ENCODE data around the gene CD93. TPM values are rescaled to one million over a fixed set of nuclear protein-coding genes. Genes with fewer than 3 reads are reported as not detected.

Gene CD93
- total and polyA plus RNA-seq, 11 donors = 9.2 to 110 (median 45.7) TPM

DNA sequence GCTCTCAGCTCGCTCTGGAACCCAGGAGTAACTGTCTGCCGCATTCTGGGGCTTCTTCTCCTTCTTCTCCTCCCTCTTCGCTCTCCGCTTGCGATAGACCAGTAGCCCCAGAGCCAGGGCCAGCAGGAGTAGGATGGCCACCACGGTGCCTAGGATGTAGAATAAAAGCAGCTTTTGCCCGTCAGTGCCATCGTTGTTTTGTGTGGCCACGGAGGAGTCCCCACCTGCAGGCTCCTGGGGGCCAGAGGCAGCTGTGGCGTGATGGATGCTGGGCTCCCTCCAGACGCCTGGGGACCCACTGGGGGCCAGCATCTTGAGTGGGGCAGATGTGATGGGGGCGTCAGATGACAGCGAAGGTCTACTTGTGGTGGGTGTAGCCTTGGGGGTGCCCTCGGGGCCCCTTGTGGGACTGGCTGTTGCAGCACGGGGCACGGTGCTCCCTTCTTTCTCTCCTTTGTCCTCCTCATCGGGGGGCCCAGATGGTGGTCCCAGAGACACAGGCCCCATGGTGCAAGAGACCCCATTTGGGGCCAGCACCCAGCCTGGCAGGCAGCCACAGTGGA lies 1.8 kb downstream of the CD93 start:
- Histone ChIP-seq H3K4me3 (peak overlapping the region; percentile 27 to 70 (median 60)), H3K9me3 (no peaks in the 10 kb centered on the region), H3K4me1 (peaks cover 0 to 71% (median 33%) of the 10 kb centered on the region in 12 donors), H3K27ac (peak overlapping the region; percentile 81 to 99 (median 97)), H3K36me3 (peaks cover 0 to 14% (median 0%) of the 10 kb centered on the region in 9 donors), H3K27me3 (no peaks in the 10 kb centered on the region)
- 61 to 77% (median 67%) methylated on average over 13 to 17 of the region's 17 CpGs for WGBS, 4 donors
- DNase-seq = no peak
- TF ChIP-seq, protein P1, sequence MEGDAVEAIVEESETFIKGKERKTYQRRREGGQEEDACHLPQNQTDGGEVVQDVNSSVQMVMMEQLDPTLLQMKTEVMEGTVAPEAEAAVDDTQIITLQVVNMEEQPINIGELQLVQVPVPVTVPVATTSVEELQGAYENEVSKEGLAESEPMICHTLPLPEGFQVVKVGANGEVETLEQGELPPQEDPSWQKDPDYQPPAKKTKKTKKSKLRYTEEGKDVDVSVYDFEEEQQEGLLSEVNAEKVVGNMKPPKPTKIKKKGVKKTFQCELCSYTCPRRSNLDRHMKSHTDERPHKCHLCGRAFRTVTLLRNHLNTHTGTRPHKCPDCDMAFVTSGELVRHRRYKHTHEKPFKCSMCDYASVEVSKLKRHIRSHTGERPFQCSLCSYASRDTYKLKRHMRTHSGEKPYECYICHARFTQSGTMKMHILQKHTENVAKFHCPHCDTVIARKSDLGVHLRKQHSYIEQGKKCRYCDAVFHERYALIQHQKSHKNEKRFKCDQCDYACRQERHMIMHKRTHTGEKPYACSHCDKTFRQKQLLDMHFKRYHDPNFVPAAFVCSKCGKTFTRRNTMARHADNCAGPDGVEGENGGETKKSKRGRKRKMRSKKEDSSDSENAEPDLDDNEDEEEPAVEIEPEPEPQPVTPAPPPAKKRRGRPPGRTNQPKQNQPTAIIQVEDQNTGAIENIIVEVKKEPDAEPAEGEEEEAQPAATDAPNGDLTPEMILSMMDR (IDR thresholded peaks at IDR 0.05) = no peak
- TF ChIP-seq POLR2A (IDR thresholded peaks at IDR 0.05) = no peak
- no peak for ATAC-seq
- intact Hi-C loops (cut with DNase I) = loop anchor here in 3 of 10 donors (2.0 to 10.0 kb wide), 4 partner anchors 34 to 118 kb away; no protein-coding TSS in a partner anchor

- Histone ChIP-seq H3K4me1 (peaks cover 0 to 78% (median 36%) of the 10 kb centered on the region in 12 donors), H3K36me3 (peaks cover 0 to 20% (median 0%) of the 10 kb centered on the region in 9 donors), H3K9me3 (no peaks in the 10 kb centered on the region), H3K27me3 (no peaks in the 10 kb centered on the region), H3K27ac (peak overlapping the region; percentile 81 to 99 (median 97)), H3K4me3 (peak overlapping the region; percentile 27 to 70 (median 60))
- DNase-seq (no peak), ATAC-seq (peak in 1 of 4 donors; percentile 1)
- TF ChIP-seq, protein P1 (IDR thresholded peaks at IDR 0.05) = no peak
- TF ChIP-seq POLR2A (IDR thresholded peaks at IDR 0.05) = no peak
- WGBS, 4 donors = 51 to 69% (median 62%) methylated on average over 15 of the region's 15 CpGs
- intact Hi-C loops (cut with DNase I) = loop anchor here in 5 of 10 donors (2.0 to 10.0 kb wide), 4 partner anchors 33 to 119 kb away; no protein-coding TSS in a partner anchor
Observed at GRCh38 chr20:23083553-23084220, 2.4 kb downstream of the CD93 start.

DNA sequence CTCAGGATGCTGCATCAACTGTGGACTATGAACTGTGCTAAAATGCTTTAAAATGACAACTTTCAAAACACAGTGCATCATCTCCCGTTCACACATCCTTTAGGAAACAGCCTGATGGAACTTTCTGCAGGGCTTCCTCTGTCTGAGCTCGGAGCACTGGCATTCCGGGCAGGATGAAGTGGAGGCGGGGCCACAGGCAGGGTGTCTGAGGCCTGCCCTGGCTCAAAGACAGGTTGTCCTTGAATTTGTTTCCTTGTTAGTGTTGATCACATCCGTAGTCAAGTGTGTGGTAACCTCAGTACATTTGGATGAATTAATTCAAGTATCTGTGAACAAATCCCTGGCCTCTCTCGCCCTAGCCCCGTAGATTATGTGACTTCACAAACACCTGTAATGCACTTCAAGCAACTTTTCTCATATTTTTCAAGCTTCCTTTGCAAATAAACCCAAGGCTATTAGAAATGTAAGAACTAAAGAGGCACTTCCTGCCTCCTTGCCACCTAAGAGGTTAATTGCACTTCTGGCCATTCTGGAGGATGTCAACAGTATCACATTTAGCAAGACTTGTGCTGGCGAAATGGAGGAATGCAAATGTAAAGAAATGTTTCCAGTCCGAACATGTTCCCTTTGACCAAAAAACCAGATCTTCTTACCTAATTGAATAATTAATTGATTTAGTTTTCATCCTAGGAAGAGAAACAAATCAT lies 3.1 kb downstream of the CD93 start:
- 47 to 58% (median 50%) methylated on average over 9 of the region's 9 CpGs for WGBS, 4 donors
- ATAC-seq = peak; percentile 33 to 63 (median 56)

More for the DNA sequence above, 3.1 kb downstream of the CD93 start:
- Histone ChIP-seq H3K4me3 (peak overlapping the region; percentile 27 to 70 (median 60)), H3K4me1 (peaks cover 0 to 78% (median 39%) of the 10 kb centered on the region in 12 donors), H3K36me3 (peaks cover 0 to 24% (median 0%) of the 10 kb centered on the region in 9 donors), H3K27me3 (no peaks in the 10 kb centered on the region), H3K9me3 (no peaks in the 10 kb centered on the region), H3K27ac (peak overlapping the region; percentile 81 to 99 (median 97))
- peak in 4 of 5 donors; percentile 64 to 74 (median 66) for DNase-seq
- intact Hi-C loops (cut with DNase I) = loop anchor here in 4 of 10 donors (2.0 to 10.0 kb wide), 4 partner anchors 32 to 119 kb away; no protein-coding TSS in a partner anchor
- TF ChIP-seq POLR2A (IDR thresholded peaks at IDR 0.05) = peak in 1 of 2 donors; percentile 21
- TF ChIP-seq, protein P1 (IDR thresholded peaks at IDR 0.05) = no peak

Data from heart left ventricle (tissue), 16 donors.